Stimulated activated CD4-positive, alpha-beta T cell treated with anti-CD3 and anti-CD28 coated beads, Interleukin-1b, Interleukin-23, amount 100 ng/mL, for 1 hour (primary cell): Measurements from ENCODE around the gene C3orf18.

Experiments used
- DNase-seq, 2 donors: peaks; one replicate each; pipeline ENCODE4 v3.0.0-alpha.2; 2020; ENCODE audit warnings: low read depth in 2 of 2

Gene C3orf18

GRCh38 chr3:50567386-50568167 lies at the start of gene C3orf18:
Gene C3orf18 (minus strand): TSS chr3:50567747. CDS start chr3:50565699, 2,048 bp downstream.
- DNase-seq = peak; percentile 86 to 90

DNA sequence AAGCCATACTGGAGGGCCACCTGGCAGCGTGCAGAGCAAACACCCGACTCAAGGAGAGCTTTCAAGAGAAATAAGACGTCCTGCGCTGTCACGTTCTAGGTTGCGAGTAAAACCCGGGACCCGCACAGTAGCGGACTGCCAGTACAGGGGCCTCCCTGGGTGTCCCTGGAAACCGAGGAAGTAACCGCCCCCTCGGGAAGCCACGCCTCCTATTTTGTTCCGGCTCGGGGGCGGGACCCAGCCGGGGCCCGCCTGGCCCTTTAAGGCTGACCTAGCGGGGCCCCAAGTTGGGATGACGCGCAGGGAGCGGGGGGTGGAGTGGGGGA lies 49.2 kb upstream of the C3orf18 start:
- peak; percentile 85 to 94 for DNase-seq

DNA sequence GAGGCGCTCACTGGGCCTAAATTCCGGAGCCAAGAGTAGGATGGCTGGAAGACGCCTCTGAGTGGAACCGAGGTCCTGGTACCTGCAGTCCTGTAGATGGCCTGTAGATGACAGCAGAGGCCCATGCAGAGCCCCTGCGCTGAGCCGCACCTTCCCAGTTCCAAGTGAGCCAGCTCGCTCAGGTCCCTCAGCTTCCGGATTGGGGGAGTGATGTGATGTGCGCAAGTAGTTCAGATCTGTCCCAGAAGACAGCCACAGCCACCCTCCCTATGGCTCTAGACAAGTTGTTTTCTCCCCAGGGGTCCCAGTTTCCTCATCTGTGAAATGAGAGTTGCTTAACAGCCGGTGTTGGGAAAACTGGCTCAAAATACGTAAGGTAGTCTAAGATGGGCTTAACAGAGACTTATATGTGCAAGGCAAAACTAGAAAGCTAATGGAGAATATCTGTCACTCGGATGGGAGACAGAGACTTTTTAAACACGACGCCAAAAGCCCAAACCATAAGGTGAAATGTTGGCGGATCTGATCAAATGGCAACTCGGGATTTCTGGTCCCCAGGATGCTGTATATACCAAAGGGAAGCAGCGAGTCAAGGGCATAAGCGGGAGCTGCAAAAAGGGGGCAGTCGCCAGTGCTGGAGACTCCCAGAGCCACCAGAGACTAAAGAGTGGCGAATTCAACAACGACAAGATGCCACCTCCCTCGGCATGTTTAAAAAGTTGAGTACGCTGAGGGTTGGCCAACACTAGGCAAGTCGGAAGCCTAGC lies 48.6 kb upstream of the C3orf18 start:
- peak; percentile 61 to 62 for DNase-seq

DNA sequence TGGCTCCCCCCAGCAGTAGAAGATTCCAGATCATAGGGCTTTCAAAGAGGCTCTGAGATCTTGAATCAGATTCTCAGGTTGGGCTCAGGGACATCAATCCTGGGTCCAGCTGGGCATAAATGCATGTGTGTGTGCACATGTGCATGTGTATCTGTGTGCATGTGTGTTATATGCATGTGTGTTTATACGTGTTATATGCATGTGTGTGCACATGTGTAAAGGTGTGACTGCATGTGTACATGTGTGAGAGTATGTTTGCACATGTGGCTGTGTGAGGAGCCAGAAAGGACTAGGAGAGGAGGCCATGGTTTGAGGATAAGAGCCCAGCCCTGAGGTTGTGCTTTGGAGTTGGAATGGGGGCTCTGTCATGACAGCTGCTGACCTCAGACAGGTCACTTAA lies 47.6 kb upstream of the C3orf18 start:
- no peak for DNase-seq

- DNase-seq = no peak
These were observed 45.7 kb upstream of the C3orf18 start for GRCh38 chr3:50612970-50613846.

DNA sequence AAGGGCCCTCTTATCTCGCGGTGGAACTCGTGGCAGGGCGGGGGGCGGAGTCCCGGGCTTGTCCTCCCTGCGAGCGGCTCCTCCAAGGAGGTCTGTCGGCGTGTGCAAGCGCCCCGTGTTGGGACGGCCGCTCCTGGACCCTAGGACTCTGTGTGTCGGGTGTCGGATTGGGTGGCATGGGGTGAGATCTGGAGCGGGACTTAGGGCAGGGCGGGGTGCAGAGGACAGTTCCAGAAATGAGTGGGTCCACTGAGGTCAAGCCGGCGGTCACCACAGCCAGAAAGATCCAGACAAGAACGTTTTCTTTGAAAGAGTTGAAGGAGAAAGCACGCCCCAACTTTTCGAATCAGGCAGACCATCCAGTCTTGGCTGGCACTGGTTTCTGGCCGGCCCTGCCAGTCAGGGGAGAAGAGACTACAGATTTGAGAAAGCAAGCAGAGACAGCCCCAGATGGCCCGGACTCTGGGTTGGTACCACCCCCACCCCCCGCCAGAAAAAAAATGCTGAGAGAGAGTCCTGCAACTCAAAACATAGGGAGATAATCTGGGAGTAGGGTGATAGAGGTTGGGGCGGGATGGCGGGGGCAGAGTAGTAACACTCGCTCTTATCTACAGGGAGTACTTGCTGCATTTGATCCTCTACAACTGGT lies 44.8 kb upstream of the C3orf18 start:
- no peak for DNase-seq

DNA sequence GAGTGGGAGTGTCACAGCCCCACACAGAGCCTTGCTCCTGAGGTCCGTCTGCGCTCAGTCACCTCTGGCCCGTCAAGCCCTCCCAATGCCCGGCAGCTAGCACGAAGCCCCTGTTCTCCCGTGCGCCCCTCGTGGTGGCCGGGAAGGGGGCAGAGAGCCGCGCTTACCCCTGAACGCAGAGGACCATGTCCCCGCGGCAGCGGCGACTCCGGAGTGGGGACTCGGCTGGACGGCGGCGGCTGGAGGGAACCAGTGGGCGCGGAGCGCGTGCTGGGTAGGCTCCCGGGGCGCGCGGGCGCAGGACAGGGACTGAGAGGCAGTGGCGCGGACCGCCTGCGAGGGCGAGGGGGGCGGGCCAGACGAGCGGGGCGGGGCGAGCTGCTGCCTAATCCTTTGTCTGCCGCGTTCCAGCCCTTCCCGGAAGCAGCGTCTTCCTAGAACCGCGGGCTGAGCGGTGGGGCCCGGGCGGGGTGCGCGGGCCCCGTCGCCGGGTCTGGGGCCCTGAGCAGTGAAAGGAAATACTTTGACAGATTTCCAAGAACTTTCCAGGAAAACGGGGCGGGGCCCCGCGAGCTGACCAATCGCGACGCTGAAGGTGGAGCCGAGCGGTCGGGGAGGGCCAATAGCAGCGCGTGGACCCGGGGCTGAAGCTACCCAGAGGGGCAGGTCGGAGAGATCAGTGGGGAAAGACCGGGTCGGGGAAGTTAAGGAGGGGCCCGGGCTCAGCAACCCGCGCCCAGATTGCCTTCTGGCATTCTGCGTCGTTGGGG lies 44.1 kb upstream of the C3orf18 start, which contains the start of gene CISH:
Gene CISH (minus strand): TSS at position 311 of the 770 bp plus-strand sequence. CDS start 124 bp downstream, at position 187.
- peak; percentile 67 to 94 for DNase-seq

- no peak for DNase-seq
These were observed 43.5 kb upstream of the C3orf18 start for GRCh38 chr3:50610992-50611463.

DNA sequence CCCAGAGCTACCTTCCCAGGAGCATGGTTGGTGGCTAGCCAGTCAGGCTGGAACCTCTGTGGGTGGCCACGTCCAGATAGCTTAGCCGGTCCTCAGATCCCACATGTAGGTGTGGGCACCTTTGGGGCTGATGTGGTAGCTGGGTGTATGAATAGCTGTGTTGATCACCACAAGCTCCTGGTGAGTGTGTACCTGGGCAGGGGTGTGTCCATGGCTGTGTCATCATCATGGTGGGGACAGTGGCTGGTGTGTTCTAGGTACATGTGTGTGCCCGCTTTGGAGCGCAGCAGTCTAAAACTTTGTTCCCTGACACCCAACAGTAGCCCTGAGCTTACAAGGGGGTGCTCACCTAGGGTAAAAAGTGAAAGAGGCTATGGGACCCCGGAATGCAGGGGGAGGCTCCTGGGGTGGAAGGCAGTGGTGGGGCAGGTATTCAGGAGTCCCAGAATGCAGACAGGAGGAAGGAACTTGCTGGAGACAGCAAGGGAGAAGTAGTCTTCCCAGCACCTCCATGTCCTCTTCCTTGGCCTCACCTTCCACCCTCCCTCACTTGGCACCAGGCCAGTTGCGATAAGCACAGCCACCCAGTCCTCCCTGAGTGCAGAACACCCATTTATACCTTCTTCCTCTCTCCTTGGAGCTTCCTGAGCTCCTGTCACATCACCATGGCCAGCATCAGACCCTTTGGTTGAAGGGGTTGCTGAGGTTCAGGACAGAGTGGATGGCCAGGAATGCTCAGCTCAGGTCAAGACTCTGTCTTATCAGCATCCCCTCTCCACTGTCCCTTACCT lies 42.8 kb upstream of the C3orf18 start:
- DNase-seq = no peak

DNA sequence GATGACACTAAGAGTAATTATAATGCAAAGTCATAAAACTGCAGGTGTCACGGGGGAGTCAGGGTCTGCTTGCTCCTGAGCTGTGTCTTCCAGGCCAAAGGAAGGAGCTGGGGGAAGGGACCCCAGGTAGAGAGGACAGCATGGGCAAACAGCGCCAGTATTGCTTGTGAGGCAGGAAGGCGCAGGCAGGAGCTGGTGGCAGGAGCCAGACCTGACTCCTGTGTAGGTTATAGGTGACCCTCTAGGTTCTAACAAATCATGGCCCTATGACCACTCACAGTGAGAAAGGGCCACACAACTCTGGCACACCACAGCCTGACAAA lies 42.2 kb upstream of the C3orf18 start:
- DNase-seq = no peak

GRCh38 chr3:50609071-50609762 lies 41.7 kb upstream of the C3orf18 start:
- no peak for DNase-seq

- DNase-seq = no peak
These were observed 40.7 kb upstream of the C3orf18 start for GRCh38 chr3:50608278-50608677.

- no peak for DNase-seq
These were observed 39.9 kb upstream of the C3orf18 start for GRCh38 chr3:50607271-50608091.

DNA sequence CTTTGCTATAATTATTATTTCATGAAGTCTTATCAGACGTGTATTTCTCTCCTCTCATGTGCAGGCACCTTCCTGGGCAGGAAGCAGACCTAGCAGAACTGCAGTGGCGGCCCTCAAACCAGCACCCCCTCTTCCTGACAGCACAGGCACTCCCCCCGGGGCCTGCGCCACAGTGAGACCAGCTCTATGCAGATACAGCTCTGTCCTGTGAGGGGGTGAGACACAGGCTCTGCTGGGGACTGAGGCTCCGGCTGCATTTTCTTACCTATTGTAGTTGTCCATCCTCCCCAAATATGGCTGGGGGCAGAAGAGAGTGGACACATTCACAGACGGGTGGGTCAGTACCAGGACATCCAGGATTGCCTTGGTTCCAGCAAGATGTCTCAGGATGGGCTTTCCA lies 39.0 kb upstream of the C3orf18 start:
- DNase-seq = no peak

DNA sequence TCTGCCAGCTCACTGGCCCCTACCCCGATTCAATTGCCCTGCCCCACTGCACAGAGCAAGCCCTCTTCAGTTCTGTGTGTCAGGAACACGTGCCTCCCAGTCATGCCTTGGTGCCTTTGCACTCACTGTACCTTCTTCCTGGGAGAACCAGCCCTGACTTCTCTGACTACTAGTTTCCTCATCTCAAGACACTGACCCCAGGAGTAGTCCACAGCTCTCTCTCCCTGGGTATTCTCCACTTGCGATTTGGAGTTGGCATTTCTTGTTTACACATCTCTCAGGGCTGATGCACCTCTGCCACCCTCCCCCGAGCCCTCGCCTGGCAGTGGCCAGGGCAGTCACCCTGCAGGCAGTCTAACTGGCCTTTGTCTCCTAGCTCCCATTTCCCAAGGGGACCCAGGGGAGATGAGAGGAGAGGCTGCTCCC lies 38.4 kb upstream of the C3orf18 start:
- DNase-seq = no peak

- no peak for DNase-seq
These were observed 37.4 kb upstream of the C3orf18 start for GRCh38 chr3:50604628-50605588.

GRCh38 chr3:50604110-50604621 lies 36.6 kb upstream of the C3orf18 start:
- DNase-seq = no peak
